ENCODE data around the gene ZMYM1. TPM values are rescaled to one million over a fixed set of nuclear protein-coding genes. Genes with fewer than 3 reads are reported as not detected.

Gene ZMYM1
- total and polyA plus RNA-seq, 4 donors = 2.6 to 31.6 (median 8.5) TPM

- Histone ChIP-seq H3K36me3 (ENCODE audit: control insufficient read depth in 4 of 4, insufficient read depth in 4 of 4, low read length in 4 of 4) (no peaks in the 10 kb centered on the region), H3K4me3 (no peak overlapping the region), H3K27me3 (ENCODE audit: control insufficient read depth in 3 of 3, insufficient read depth in 3 of 3, low read length in 2 of 3) (peaks cover 0 to 4% (median 0%) of the 10 kb centered on the region in 3 donors), H3K27ac (ENCODE audit: low read depth in 1 of 2, low read length in 1 of 2) (no peak overlapping the region), H3K9me3 (ENCODE audit: control insufficient read depth in 4 of 4, insufficient read depth in 3 of 4, low read length in 3 of 4) (peaks cover 0 to 9% (median 2%) of the 10 kb centered on the region in 4 donors), H3K4me1 (ENCODE audit: control insufficient read depth in 5 of 5, insufficient read depth in 5 of 5, low read length in 5 of 5) (no peaks in the 10 kb centered on the region), H3K9ac (ENCODE audit: insufficient read depth in 1 of 2, low read length in 2 of 2) (no peak overlapping the region)
- ATAC-seq (ENCODE audit: insufficient read depth, low FRiP score) (no peak), DNase-seq (no peak)
- 21 to 43% methylated on average over 4 of the region's 4 CpGs for WGBS, 2 donors
- TF ChIP-seq CTCF (IDR thresholded peaks at IDR 0.05; ENCODE audit: control extremely low read depth, extremely low read depth) = no peak
These were observed 16.5 kb upstream of the ZMYM1 start for GRCh38 chr1:35062518-35063196.

GRCh38 chr1:35064265-35064664 lies 14.9 kb upstream of the ZMYM1 start:
- Histone ChIP-seq H3K9ac (ENCODE audit: insufficient read depth in 1 of 2, low read length in 2 of 2) (no peak overlapping the region), H3K36me3 (ENCODE audit: control insufficient read depth in 4 of 4, insufficient read depth in 4 of 4, low read length in 4 of 4) (no peaks in the 10 kb centered on the region), H3K9me3 (ENCODE audit: control insufficient read depth in 4 of 4, insufficient read depth in 3 of 4, low read length in 3 of 4) (peaks cover 0 to 5% (median 2%) of the 10 kb centered on the region in 4 donors), H3K27ac (ENCODE audit: low read depth in 1 of 2, low read length in 1 of 2) (no peak overlapping the region), H3K27me3 (ENCODE audit: control insufficient read depth in 3 of 3, insufficient read depth in 3 of 3, low read length in 2 of 3) (no peaks in the 10 kb centered on the region), H3K4me1 (ENCODE audit: control insufficient read depth in 5 of 5, insufficient read depth in 5 of 5, low read length in 5 of 5) (no peaks in the 10 kb centered on the region), H3K4me3 (no peak overlapping the region)
- no peak for TF ChIP-seq CTCF (IDR thresholded peaks at IDR 0.05; ENCODE audit: control extremely low read depth, extremely low read depth)
- no peak for ATAC-seq (ENCODE audit: insufficient read depth, low FRiP score)
- DNase-seq = no peak
- WGBS, 2 donors = 86 to 88% methylated on average over 2 of the region's 2 CpGs

GRCh38 chr1:35069746-35070145 lies 9.4 kb upstream of the ZMYM1 start:
- H3K4me3 ChIP-seq = no peak overlapping the region
- DNase-seq (no peak), ATAC-seq (ENCODE audit: insufficient read depth, low FRiP score) (no peak)
- no peaks in the 10 kb centered on the region for H3K27me3 ChIP-seq (ENCODE audit: control insufficient read depth in 3 of 3, insufficient read depth in 3 of 3, low read length in 2 of 3)
- H3K9ac ChIP-seq (ENCODE audit: insufficient read depth in 1 of 2, low read length in 2 of 2) = no peak overlapping the region
- peaks cover 0 to 3% (median 1%) of the 10 kb centered on the region in 4 donors for H3K9me3 ChIP-seq (ENCODE audit: control insufficient read depth in 4 of 4, insufficient read depth in 3 of 4, low read length in 3 of 4)
- H3K27ac ChIP-seq (ENCODE audit: low read depth in 1 of 2, low read length in 1 of 2) = no peak overlapping the region
- H3K36me3 ChIP-seq (ENCODE audit: control insufficient read depth in 4 of 4, insufficient read depth in 4 of 4, low read length in 4 of 4) = no peaks in the 10 kb centered on the region
- H3K4me1 ChIP-seq (ENCODE audit: control insufficient read depth in 5 of 5, insufficient read depth in 5 of 5, low read length in 5 of 5) = no peaks in the 10 kb centered on the region
- TF ChIP-seq CTCF (IDR thresholded peaks at IDR 0.05; ENCODE audit: control extremely low read depth, extremely low read depth) = no peak

Measured in lung (tissue), 12 donors.